Activated T-helper 1 cell treated with anti-CD3 and anti-CD28 coated beads, Interleukin-12 subunit alpha, Interleukin-12 subunit beta, Interleukin-2, Interleukin-4 antibody, amounts not matched to agents 30 ng/mL and 10 ng/mL and 1 ng/mL, durations not matched to agents 14 hours and 24 hours and 36 hours (primary cell): ENCODE results near the gene RHOBTB1. TPM values are rescaled to one million over a fixed set of nuclear protein-coding genes. Genes with fewer than 3 reads are reported as not detected.

ENCODE experiments used
- DNase-seq: peaks from one replicate; pipeline ENCODE4 v3.0.0; 2021; ENCODE audit warnings: low spot score
- H3K27ac Mint-ChIP-seq: one replicate; pipeline ENCODE4 v1.8.0; 2021; ENCODE audit warnings: mild to moderate bottlenecking, mixed read lengths
- H3K27me3 Mint-ChIP-seq: one replicate; pipeline ENCODE4 v1.8.0; 2022; ENCODE audit warnings: mild to moderate bottlenecking, moderate library complexity, mixed read lengths; ENCODE audit not compliant: insufficient read depth
- H3K36me3 Mint-ChIP-seq: one replicate; pipeline ENCODE4 v1.8.0; 2021; ENCODE audit warnings: low read depth, mixed read lengths
- H3K4me1 Mint-ChIP-seq: one replicate; pipeline ENCODE4 v1.8.0; 2021; ENCODE audit warnings: low read depth, mixed read lengths
- H3K4me3 Mint-ChIP-seq: one replicate; pipeline ENCODE4 v1.8.0; 2021; ENCODE audit warnings: mild to moderate bottlenecking, moderate library complexity, mixed read lengths
- H3K9me3 Mint-ChIP-seq: one replicate; pipeline ENCODE4 v1.8.0; 2021; ENCODE audit warnings: mixed read lengths
- intact Hi-C: fragments of 100-400 bp; cut with micrococcal nuclease; formaldehyde crosslinking; loops from one replicate; pipeline ENCODE4 v1.15.1; 2024
- total RNA-seq: library from RNA; stranded (reverse); gene quantifications from 2 replicates; pipeline ENCODE4 v1.2.3, GENCODE V29; 2022

Gene RHOBTB1
- total RNA-seq, 1 donor from 2014 or later = not detected

GRCh38 chr10:60920479-60920878 is 23.5 kb downstream of the RHOBTB1 start:
- intact Hi-C loops = no loop called here

GRCh38 chr10:60919551-60919950 is 24.4 kb downstream of the RHOBTB1 start:
- Mint-ChIP-seq H3K4me1 (peaks cover 4% of the 10 kb centered on the region), H3K9me3 (no peaks in the 10 kb centered on the region), H3K27ac (no peak overlapping the region), H3K27me3 (peaks cover 8% of the 10 kb centered on the region), H3K36me3 (no peaks in the 10 kb centered on the region), H3K4me3 (no peak overlapping the region)
- intact Hi-C loops = no loop called here
- no peak for DNase-seq

More at GRCh38 chr10:60920479-60920878, 23.5 kb downstream of the RHOBTB1 start:
- Mint-ChIP-seq H3K27ac (no peak overlapping the region), H3K27me3 (peaks cover 10% of the 10 kb centered on the region), H3K36me3 (no peaks in the 10 kb centered on the region), H3K4me3 (no peak overlapping the region), H3K9me3 (peaks cover 5% of the 10 kb centered on the region), H3K4me1 (peaks cover 4% of the 10 kb centered on the region)
- DNase-seq = no peak

GRCh38 chr10:60917331-60918280 is 26.4 kb downstream of the RHOBTB1 start:
- Mint-ChIP-seq H3K27ac (no peak overlapping the region), H3K9me3 (no peaks in the 10 kb centered on the region), H3K36me3 (no peaks in the 10 kb centered on the region), H3K4me3 (no peak overlapping the region), H3K27me3 (peaks cover 19% of the 10 kb centered on the region), H3K4me1 (peaks cover 4% of the 10 kb centered on the region)
- intact Hi-C loops = no loop called here
- DNase-seq = no peak

GRCh38 chr10:60916025-60916424 is 28.0 kb downstream of the RHOBTB1 start:
- no peaks in the 10 kb centered on the region for H3K36me3 Mint-ChIP-seq
- DNase-seq = no peak
- no peak overlapping the region for H3K4me3 Mint-ChIP-seq
- intact Hi-C loops = no loop called here
- H3K4me1 Mint-ChIP-seq = peaks cover 3% of the 10 kb centered on the region
- H3K9me3 Mint-ChIP-seq = no peaks in the 10 kb centered on the region
- H3K27me3 Mint-ChIP-seq = peaks cover 19% of the 10 kb centered on the region
- no peak overlapping the region for H3K27ac Mint-ChIP-seq

GRCh38 chr10:60914690-60915141 is 29.3 kb downstream of the RHOBTB1 start:
- DNase-seq = no peak
- no peaks in the 10 kb centered on the region for H3K36me3 Mint-ChIP-seq
- no peaks in the 10 kb centered on the region for H3K9me3 Mint-ChIP-seq
- no peak overlapping the region for H3K27ac Mint-ChIP-seq
- H3K4me1 Mint-ChIP-seq = peaks cover 13% of the 10 kb centered on the region
- intact Hi-C loops = no loop called here
- peaks cover 25% of the 10 kb centered on the region for H3K27me3 Mint-ChIP-seq
- H3K4me3 Mint-ChIP-seq = no peak overlapping the region

GRCh38 chr10:60913657-60914056 is 30.3 kb downstream of the RHOBTB1 start:
- no peak overlapping the region for H3K27ac Mint-ChIP-seq
- H3K36me3 Mint-ChIP-seq = no peaks in the 10 kb centered on the region
- H3K4me3 Mint-ChIP-seq = no peak overlapping the region
- peaks cover 23% of the 10 kb centered on the region for H3K27me3 Mint-ChIP-seq
- intact Hi-C loops = no loop called here
- no peaks in the 10 kb centered on the region for H3K9me3 Mint-ChIP-seq
- peaks cover 13% of the 10 kb centered on the region for H3K4me1 Mint-ChIP-seq
- no peak for DNase-seq

GRCh38 chr10:60913071-60913470 is 30.9 kb downstream of the RHOBTB1 start:
- Mint-ChIP-seq H3K36me3 (no peaks in the 10 kb centered on the region), H3K4me3 (no peak overlapping the region), H3K9me3 (no peaks in the 10 kb centered on the region), H3K27ac (no peak overlapping the region), H3K4me1 (peaks cover 13% of the 10 kb centered on the region), H3K27me3 (peaks cover 23% of the 10 kb centered on the region)
- intact Hi-C loops = no loop called here
- no peak for DNase-seq

- H3K4me3 Mint-ChIP-seq = no peak overlapping the region
- no peaks in the 10 kb centered on the region for H3K9me3 Mint-ChIP-seq
- no peaks in the 10 kb centered on the region for H3K36me3 Mint-ChIP-seq
- intact Hi-C loops = no loop called here
- H3K27me3 Mint-ChIP-seq = peaks cover 24% of the 10 kb centered on the region
- DNase-seq = no peak
- no peak overlapping the region for H3K27ac Mint-ChIP-seq
- H3K4me1 Mint-ChIP-seq = peaks cover 13% of the 10 kb centered on the region
Measured at GRCh38 chr10:60911715-60912114, 32.3 kb downstream of the RHOBTB1 start.

- intact Hi-C loops = no loop called here
- no peak overlapping the region for H3K4me3 Mint-ChIP-seq
- no peaks in the 10 kb centered on the region for H3K9me3 Mint-ChIP-seq
- H3K36me3 Mint-ChIP-seq = no peaks in the 10 kb centered on the region
- peaks cover 23% of the 10 kb centered on the region for H3K27me3 Mint-ChIP-seq
- no peak overlapping the region for H3K27ac Mint-ChIP-seq
- no peak for DNase-seq
- H3K4me1 Mint-ChIP-seq = peaks cover 13% of the 10 kb centered on the region
Measured at GRCh38 chr10:60911216-60911615, 32.8 kb downstream of the RHOBTB1 start.

- peaks cover 13% of the 10 kb centered on the region for H3K4me1 Mint-ChIP-seq
- H3K4me3 Mint-ChIP-seq = peak overlapping the region; percentile 56
- intact Hi-C loops = no loop called here
- no peak overlapping the region for H3K27ac Mint-ChIP-seq
- H3K27me3 Mint-ChIP-seq = peaks cover 23% of the 10 kb centered on the region
- H3K36me3 Mint-ChIP-seq = no peaks in the 10 kb centered on the region
- H3K9me3 Mint-ChIP-seq = no peaks in the 10 kb centered on the region
- DNase-seq = no peak
Measured at GRCh38 chr10:60910543-60910942, 33.4 kb downstream of the RHOBTB1 start.

- Mint-ChIP-seq H3K27ac (no peak overlapping the region), H3K27me3 (peaks cover 22% of the 10 kb centered on the region), H3K9me3 (no peaks in the 10 kb centered on the region), H3K4me3 (no peak overlapping the region), H3K4me1 (peaks cover 13% of the 10 kb centered on the region), H3K36me3 (no peaks in the 10 kb centered on the region)
- intact Hi-C loops = no loop called here
- no peak for DNase-seq
Measured at GRCh38 chr10:60908896-60909295, 35.1 kb downstream of the RHOBTB1 start.

GRCh38 chr10:60908031-60908430 is 36.0 kb downstream of the RHOBTB1 start:
- Mint-ChIP-seq H3K9me3 (no peaks in the 10 kb centered on the region), H3K4me3 (no peak overlapping the region), H3K36me3 (no peaks in the 10 kb centered on the region), H3K4me1 (peaks cover 13% of the 10 kb centered on the region), H3K27me3 (peaks cover 16% of the 10 kb centered on the region), H3K27ac (no peak overlapping the region)
- DNase-seq = no peak
- intact Hi-C loops = no loop called here

GRCh38 chr10:60907236-60907635 is 36.7 kb downstream of the RHOBTB1 start:
- Mint-ChIP-seq H3K4me1 (peaks cover 13% of the 10 kb centered on the region), H3K9me3 (no peaks in the 10 kb centered on the region), H3K4me3 (no peak overlapping the region), H3K27me3 (peaks cover 12% of the 10 kb centered on the region), H3K36me3 (no peaks in the 10 kb centered on the region), H3K27ac (no peak overlapping the region)
- intact Hi-C loops = no loop called here
- no peak for DNase-seq
